Left lobe of liver (tissue), 2 donors: ENCODE measurements around the gene FAM13A. TPM values are rescaled to one million over a fixed set of nuclear protein-coding genes. Genes with fewer than 3 reads are reported as not detected.
A peak's percentile ranks its signal among the peaks of the same experiment; 100 is the strongest.

ENCODE experiments used
- ATAC-seq: fragments of 200-7000 bp; cut with Tn5 transposase; one replicate; pipeline ENCODE4 v1.9.1; 2020; ENCODE audit warnings: mild to moderate bottlenecking, moderate library complexity
- DNase-seq: peaks from one replicate; pipeline ENCODE4 v3.0.0-alpha.2; 2020; ENCODE audit warnings: low spot score
- total RNA-seq: library from RNA; stranded (reverse); gene quantifications from one replicate; pipeline ENCODE4 v1.2.1, GENCODE V29; 2021
- donor health status: DM: no; HTN: no; CAD: no; lungs with moderate emphysema.
- donor health status: DM: no; HTN: yes; CAD: no.

The FAM13A gene
- total RNA-seq, 1 donor from 2014 or later = 70.2 TPM

DNA sequence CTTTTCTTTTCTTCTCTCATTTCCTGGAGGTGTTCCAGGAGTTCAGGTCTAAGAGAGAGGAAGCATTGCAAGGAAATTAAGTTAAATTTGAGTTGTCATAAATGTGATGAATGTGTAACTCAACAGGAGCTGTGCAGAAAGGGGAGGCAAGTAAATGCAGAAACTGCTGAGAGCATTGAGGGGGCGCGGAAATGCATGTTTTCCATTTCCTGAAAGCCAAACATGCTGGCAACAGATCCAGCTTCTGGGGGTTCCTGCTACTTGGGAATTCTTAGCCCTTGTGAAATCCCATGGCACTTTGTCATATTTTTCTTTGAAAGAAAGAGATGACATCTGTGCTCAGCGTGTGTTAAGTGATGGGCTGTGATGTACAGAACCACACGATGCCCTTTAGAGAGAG, 325.6 kb downstream of the FAM13A start:
- DNase-seq = no peak
- ATAC-seq = no peak

GRCh38 chr4:88730811-88731210, 326.2 kb downstream of the FAM13A start:
- ATAC-seq (no peak), DNase-seq (no peak)

DNA sequence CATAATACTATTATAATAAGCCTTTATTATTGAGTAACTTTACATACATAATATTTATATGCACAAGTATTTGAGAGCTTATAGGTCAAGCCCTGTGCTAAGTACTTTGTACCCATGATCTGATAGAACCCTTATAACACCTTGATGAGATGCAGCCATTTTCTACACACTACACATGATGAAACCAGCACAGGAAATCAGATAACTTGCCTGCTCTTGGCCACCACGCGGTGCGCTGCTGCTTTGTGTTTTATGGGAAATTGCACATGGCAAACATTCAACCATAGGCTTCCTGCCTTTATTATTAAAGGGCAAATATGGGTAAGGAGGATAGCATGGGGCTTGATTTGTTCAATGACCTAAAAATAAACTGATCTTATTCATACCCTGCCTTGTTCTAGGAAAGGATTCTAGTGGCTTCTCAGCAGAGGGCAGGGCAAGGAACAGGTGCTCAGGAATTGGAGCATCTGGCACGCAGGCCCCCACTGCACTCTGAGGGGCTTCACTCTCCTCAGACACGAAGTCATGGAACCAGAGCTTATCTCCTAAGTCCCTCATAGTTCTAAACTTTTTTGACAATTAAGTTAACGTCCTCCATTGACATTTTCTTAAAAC, 327.7 kb downstream of the FAM13A start:
- DNase-seq (no peak), ATAC-seq (no peak)

GRCh38 chr4:88728146-88728545, 328.8 kb downstream of the FAM13A start:
- ATAC-seq = peak; percentile 37
- DNase-seq = no peak

- ATAC-seq = no peak
- DNase-seq = no peak
Measured at GRCh38 chr4:88725986-88726385, 331.0 kb downstream of the FAM13A start.

- no peak for ATAC-seq
- DNase-seq = no peak
Measured at GRCh38 chr4:88725143-88725542, 331.8 kb downstream of the FAM13A start.

DNA sequence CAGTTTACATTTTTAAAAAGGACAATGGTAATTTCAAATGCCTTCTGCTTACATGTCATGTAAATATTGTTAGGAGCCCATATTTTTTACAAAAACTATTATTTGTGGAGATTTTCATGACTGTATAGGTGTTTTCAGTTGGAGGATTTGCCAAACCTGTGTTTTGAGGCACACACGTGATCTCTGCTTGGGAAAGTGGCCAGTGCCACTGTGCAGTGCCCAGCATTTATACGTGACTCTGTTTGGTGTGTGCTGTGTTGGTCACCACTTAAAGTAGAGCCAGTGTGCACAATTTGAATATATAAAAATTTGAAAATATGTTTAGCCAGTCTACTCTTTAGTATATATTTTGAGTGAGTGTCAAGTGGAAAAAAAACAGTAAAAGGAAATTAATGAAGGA, 332.6 kb downstream of the FAM13A start:
- DNase-seq (no peak), ATAC-seq (peak; percentile 56)

GRCh38 chr4:88722828-88723227, 334.2 kb downstream of the FAM13A start:
- ATAC-seq (no peak), DNase-seq (no peak)

- DNase-seq = no peak
- ATAC-seq = no peak
Measured at GRCh38 chr4:88722276-88722780, 334.7 kb downstream of the FAM13A start.

DNA sequence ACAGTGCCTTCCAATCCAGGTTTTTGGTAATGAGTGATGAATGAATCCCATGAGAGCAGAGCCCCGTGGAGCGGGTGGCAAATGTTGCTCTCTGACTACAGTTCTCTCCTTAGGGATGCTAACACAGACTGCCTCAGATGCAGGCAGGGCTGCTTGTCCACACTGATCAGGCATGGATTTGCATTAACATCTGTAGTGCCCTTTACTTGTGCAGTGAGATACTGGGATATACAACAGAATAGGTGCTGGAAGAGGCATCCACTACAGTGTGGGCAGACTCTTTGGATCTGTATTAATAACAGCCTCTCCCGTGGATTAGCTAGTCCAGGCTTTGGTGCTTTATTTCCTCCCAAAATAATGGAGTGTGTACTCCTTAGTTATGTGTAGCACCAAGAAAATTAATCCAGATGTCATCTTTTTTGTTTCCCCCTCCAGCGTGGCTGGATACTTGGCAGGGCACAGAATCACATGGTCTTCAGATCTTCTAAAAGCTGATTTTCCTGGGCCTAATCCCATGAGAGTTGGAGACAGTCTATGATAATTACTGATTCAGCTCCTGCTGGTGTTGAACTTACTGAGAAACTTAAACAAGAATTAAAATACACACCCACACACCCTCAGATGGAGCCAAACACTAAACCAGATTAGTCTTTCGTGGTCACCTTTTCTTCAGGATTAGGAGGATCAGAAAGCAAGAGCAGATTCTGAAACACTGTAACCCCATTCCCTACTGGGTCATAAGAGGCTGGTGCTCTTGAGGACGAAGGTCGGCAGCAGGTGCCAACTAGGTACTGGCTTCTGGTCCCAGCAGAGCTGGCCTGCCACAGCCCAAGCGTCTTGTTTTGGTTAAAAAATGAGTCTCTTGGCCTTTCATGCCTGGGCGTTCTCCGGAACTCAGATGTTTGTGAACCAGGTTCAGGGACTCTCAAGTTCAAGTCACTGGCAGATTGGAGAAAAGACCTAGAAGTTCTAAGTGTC, 336.2 kb downstream of the FAM13A start:
- DNase-seq = peak; percentile 65
- peak; percentile 86 for ATAC-seq

DNA sequence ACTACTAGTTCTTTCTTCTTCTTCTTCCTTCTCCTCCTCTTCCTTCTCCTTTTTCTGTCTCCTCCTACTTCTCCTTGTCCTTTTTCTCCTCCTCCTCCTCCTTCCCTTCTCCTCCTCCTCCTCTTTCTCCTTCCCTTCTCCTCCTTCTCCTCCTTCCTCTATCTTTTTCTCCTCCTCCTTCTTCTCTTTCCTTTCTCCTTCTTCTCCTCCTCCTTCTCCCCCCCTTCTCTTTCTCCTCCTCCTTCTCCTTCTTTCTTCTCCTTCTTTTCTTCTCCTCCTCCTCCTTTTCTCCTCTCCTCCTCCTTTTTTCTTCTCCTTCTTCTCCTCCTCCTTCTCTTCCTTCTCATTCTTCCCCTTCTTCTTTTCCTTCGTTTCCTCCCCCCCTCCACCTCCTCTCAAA, 337.6 kb downstream of the FAM13A start:
- no peak for DNase-seq
- ATAC-seq = no peak

GRCh38 chr4:88718098-88718497, 338.9 kb downstream of the FAM13A start:
- no peak for DNase-seq
- peak; percentile 76 for ATAC-seq

- no peak for ATAC-seq
- DNase-seq = no peak
Measured at GRCh38 chr4:88713782-88714181, 343.2 kb downstream of the FAM13A start.

- DNase-seq (no peak), ATAC-seq (no peak)
Measured at GRCh38 chr4:88709989-88710388, 347.0 kb downstream of the FAM13A start.

- ATAC-seq (peak; percentile 99), DNase-seq (no peak)
Measured at GRCh38 chr4:88706574-88706973, 350.4 kb downstream of the FAM13A start.

- ATAC-seq (peak; percentile 74), DNase-seq (no peak)
Measured at GRCh38 chr4:88705805-88706492, 351.0 kb downstream of the FAM13A start.

DNA sequence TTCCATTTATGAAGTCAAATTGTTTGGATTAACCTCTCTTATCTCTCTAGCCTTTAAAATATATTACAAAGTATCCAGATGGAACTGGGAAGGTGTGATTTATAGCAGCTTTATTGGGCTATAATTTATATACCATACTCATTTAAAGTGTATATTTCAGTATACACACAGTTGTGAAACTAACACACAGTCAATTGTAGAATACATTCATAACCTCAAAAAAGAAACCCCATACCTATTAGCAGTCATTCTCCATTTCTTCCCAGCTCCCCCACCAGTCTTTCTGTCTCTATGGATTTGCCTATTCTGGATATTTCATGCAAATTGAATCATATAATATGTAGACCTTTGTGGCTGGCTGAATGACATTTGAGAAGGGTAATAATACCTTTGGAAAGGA, 351.8 kb downstream of the FAM13A start:
- ATAC-seq = no peak
- DNase-seq = no peak

DNA sequence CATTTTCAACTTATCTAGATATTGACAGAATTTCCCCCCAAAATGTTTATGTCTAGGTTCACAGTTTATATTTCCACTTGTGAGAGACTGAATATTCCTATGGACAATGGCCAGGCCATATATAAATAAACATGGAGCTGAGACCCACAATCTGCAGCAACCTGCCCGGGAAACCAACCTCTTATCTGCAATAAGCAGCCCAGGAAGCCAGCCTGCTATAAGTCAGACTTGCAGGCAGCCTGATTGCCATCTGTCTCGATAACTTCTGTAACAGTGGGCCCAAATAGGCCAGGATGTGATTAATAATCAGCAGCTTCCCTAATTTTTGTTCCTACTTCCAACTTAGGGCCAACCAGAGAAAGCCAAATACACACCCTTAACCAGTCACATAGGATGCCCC, 354.2 kb downstream of the FAM13A start:
- ATAC-seq = no peak

GRCh38 chr4:88698519-88698918, 358.5 kb downstream of the FAM13A start:
- ATAC-seq = no peak
- DNase-seq = no peak

More for the DNA sequence above, 354.2 kb downstream of the FAM13A start:
- DNase-seq = no peak

GRCh38 chr4:88697588-88698329, 359.2 kb downstream of the FAM13A start, which contains the start of gene NAP1L5:
Gene NAP1L5 (minus strand): TSS chr4:88697829. CDS start chr4:88697754, 75 bp downstream.
- ATAC-seq (peak; percentile 90), DNase-seq (peak; percentile 60)
